ENCODE measurements around the gene DIS3L2. TPM values are rescaled to one million over a fixed set of nuclear protein-coding genes. Genes with fewer than 3 reads are reported as not detected.
"Not testable (repeated sequence)": the region's sequence is repeated elsewhere in the genome, so short reads cannot be mapped to it uniquely, and the experiment has no call there.

The DIS3L2 gene
- polyA plus RNA-seq, 1 experiment = 8.2 TPM

DNA sequence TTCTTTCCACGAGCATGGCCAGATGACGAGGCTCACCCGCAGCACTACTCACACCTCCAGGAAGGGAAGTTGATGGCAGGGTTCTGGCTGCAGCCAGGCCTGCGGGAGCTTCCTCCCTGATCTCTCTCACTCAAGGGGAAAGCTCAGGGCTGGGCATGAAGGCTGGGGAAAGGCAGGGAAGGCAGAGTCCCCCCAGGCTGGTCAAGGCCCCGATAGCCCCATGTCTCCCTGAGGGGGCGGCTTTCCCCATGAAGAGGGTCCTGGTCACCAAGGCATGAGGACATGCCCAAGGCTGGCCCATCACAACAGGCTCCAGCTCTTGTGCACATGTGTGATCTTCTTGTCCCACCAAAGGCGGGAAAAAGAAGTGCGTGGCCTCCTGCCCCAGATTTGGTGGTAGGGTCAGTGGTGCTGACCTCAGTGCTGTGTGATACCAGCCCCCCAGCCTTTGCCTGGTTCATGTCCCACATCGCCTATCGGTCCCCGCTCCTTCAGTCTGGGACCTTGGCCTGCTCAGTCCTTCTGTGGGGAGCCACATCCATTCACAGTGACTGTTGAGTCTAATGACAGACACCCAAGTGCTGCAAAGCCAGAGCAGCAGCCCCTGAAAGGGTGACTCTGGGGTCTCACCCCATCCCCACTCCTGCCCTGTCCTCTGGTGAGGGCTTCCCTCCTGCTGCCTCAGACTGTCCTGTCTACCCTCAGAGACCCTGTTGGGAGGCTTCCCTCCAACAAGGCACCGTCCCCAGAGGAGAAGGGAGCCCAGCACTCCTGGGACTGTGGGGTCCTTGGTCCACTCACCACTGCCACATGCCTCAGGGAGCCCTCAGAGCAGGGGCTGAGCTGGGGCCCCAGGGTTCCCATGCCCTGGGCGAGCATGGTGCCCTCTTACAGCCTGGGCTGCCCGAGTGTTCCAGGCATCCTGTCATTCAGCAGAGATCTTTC, 367.3 kb downstream of the DIS3L2 start:
- no peak overlapping the region for H3K4me3 ChIP-seq (ENCODE audit: low read depth, low read length)
- H3K27me3 ChIP-seq (ENCODE audit: control insufficient read depth, insufficient read depth, low read length) = no peaks in the 10 kb centered on the region
- TF ChIP-seq, protein P1, sequence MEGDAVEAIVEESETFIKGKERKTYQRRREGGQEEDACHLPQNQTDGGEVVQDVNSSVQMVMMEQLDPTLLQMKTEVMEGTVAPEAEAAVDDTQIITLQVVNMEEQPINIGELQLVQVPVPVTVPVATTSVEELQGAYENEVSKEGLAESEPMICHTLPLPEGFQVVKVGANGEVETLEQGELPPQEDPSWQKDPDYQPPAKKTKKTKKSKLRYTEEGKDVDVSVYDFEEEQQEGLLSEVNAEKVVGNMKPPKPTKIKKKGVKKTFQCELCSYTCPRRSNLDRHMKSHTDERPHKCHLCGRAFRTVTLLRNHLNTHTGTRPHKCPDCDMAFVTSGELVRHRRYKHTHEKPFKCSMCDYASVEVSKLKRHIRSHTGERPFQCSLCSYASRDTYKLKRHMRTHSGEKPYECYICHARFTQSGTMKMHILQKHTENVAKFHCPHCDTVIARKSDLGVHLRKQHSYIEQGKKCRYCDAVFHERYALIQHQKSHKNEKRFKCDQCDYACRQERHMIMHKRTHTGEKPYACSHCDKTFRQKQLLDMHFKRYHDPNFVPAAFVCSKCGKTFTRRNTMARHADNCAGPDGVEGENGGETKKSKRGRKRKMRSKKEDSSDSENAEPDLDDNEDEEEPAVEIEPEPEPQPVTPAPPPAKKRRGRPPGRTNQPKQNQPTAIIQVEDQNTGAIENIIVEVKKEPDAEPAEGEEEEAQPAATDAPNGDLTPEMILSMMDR (IDR thresholded peaks at IDR 0.05; ENCODE audit: low read depth, low read length) = no peak
- no peaks in the 10 kb centered on the region; the same call in 1 of the 2 replicates for H3K9me3 ChIP-seq (ENCODE audit: control insufficient read depth, insufficient read depth, low read length)
- POLR2A ChIA-PET = no interaction called here
- H3K27ac ChIP-seq (ENCODE audit: low read depth, low read length) = no peak overlapping the region
- CTCF ChIA-PET = interaction anchor here (0.5 to 5.6 kb wide), 5 partner anchors 23 to 594 kb away, joined by 3 to 67 read pairs (median 5); no protein-coding TSS in a partner anchor
- DNase-seq (ENCODE audit: low read depth, low spot score) = no peak

DNA sequence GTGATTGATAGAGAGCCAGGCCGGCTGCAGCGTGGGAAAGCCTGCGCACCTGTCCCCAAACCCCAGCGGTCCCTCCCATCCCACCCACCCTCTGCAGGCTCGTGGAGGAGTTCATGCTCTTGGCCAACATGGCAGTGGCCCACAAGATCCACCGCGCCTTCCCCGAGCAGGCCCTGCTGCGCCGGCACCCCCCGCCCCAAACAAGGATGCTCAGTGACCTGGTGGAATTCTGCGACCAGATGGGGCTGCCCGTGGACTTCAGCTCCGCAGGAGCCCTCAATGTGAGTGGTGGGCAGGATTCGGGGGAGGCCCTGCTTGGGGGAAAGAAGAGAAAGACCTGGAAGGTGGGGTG, 368.2 kb downstream of the DIS3L2 start:
- no peak for DNase-seq (ENCODE audit: low read depth, low spot score)
- Histone ChIP-seq H3K27me3 (ENCODE audit: control insufficient read depth, insufficient read depth, low read length) (no peaks in the 10 kb centered on the region), H3K27ac (ENCODE audit: low read depth, low read length) (no peak overlapping the region), H3K4me3 (ENCODE audit: low read depth, low read length) (no peak overlapping the region), H3K9me3 (ENCODE audit: control insufficient read depth, insufficient read depth, low read length) (no peaks in the 10 kb centered on the region; the same call in 1 of the 2 replicates)
- ChIA-PET POLR2A (no interaction called here), CTCF (interaction anchor here (1.7 to 5.6 kb wide), 2 partner anchors 407 to 423 kb away, joined by 5 to 67 read pairs; no protein-coding TSS in a partner anchor)
- TF ChIP-seq, protein P1 (IDR thresholded peaks at IDR 0.05; ENCODE audit: low read depth, low read length) = no peak

DNA sequence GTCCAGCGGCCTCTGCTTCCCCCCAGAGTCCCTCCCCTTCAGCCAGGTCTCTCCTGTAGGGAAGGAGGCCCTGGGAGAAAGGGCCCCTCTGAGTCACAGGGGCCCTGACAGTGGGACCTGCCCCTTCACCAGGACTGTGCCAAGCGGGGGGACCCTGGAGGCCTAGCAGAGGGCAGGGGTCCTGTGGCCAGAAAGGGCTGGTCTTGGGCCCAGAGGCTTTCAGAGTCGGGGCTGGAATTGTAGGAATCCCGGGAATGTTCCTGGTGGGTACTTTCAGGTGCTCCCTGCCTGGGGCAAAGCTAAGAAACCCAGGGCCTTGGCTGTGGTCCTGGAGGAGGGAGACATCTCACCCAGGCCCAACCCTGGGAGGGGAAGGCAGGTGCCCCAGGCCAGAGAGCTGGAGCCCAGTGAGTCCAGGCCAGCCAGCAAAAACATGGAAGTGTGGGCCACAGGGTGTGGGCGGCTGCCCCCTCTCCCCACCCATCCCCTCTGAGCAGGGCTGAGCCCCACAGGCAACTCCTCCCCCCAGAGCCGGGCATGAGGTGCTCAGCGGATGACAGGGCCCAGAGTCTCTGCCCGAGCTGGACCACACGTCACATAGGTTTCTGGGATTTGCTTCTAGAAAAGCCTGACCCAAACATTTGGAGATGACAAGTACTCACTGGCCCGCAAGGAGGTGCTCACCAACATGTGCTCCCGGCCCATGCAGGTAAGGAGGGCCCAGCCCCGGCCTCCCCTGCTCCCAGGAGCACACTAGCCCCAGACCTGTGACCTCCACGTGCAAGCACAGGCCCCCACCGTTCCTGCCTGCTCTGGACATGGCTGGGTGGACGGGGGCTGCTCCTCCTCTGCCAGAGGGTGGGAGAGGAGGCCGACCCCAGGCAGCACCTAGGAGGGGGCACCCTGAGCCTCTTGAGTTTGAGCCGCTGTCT, 368.8 kb downstream of the DIS3L2 start:
- POLR2A ChIA-PET = no interaction called here
- CTCF ChIA-PET = interaction anchor here (0.5 to 1.7 kb wide), 2 partner anchors 423 to 1702 kb away, joined by 3 to 5 read pairs; no protein-coding TSS in a partner anchor
- TF ChIP-seq, protein P1 (IDR thresholded peaks at IDR 0.05; ENCODE audit: low read depth, low read length) = no peak

DNA sequence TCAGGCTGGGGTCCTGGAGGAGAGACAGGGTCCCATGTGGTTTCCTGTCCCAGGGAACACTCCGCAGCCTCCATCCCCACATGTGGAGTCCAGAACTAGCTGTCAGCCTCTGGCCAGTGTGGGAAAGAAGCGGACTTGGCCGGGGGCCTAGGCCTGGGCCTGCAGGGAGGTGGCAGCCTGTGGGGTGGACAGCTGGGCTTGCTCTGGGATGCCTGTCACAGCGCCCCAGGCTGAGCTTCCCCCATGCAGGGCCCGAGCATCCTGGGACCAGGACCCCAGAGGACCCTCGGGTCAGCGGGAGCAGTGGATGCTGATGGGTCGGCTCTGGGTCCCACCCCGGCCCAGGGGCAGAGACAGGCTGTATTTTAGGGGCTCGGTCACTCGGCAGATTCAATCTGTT, 369.5 kb downstream of the DIS3L2 start:
- H3K9me3 ChIP-seq (ENCODE audit: control insufficient read depth, insufficient read depth, low read length); H3K4me3 ChIP-seq (ENCODE audit: low read depth, low read length); H3K27me3 ChIP-seq (ENCODE audit: control insufficient read depth, insufficient read depth, low read length); POLR2A ChIA-PET; H3K27ac ChIP-seq (ENCODE audit: low read depth, low read length); DNase-seq (ENCODE audit: low read depth, low spot score): not testable (repeated sequence)
- CTCF ChIA-PET = interaction anchor here (0.5 kb wide), 2 partner anchors 330 to 1703 kb away, joined by 3 read pairs; no protein-coding TSS in a partner anchor

More for the DNA sequence above, 368.8 kb downstream of the DIS3L2 start:
- Histone ChIP-seq H3K9me3 (ENCODE audit: control insufficient read depth, insufficient read depth, low read length) (no peaks in the 10 kb centered on the region; the same call in 1 of the 2 replicates), H3K4me3 (ENCODE audit: low read depth, low read length) (no peak overlapping the region), H3K27me3 (ENCODE audit: control insufficient read depth, insufficient read depth, low read length) (no peaks in the 10 kb centered on the region), H3K27ac (ENCODE audit: low read depth, low read length) (no peak overlapping the region)
- DNase-seq (ENCODE audit: low read depth, low spot score) = no peak

DNA sequence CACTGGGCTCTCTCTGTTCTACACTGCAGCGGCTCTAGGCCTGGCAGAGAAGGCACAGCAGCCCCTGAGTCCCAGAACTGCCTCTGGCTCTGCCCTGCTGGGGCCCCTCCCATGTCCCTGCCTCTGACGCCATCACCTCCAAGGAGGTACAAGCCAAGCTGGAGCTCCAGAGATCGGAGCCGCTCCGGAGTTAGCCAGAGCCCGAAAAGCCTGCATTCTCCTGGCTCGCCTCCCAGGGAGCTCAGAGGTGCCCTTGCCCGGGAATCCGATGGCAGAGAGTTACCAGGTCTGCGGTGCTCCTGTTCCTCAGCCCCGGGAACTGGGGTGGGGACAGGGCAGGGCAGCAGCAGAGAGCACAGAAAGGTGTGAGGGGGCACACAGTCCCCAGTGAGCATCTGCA, 370.1 kb downstream of the DIS3L2 start:
- DNase-seq (ENCODE audit: low read depth, low spot score); H3K9me3 ChIP-seq (ENCODE audit: control insufficient read depth, insufficient read depth, low read length); H3K4me3 ChIP-seq (ENCODE audit: low read depth, low read length); H3K27me3 ChIP-seq (ENCODE audit: control insufficient read depth, insufficient read depth, low read length); H3K27ac ChIP-seq (ENCODE audit: low read depth, low read length); POLR2A ChIA-PET: not testable (repeated sequence)
- CTCF ChIA-PET = interaction anchor here (0.5 kb wide), 1 partner anchor 331 kb away, joined by 3 read pairs; no protein-coding TSS in a partner anchor

DNA sequence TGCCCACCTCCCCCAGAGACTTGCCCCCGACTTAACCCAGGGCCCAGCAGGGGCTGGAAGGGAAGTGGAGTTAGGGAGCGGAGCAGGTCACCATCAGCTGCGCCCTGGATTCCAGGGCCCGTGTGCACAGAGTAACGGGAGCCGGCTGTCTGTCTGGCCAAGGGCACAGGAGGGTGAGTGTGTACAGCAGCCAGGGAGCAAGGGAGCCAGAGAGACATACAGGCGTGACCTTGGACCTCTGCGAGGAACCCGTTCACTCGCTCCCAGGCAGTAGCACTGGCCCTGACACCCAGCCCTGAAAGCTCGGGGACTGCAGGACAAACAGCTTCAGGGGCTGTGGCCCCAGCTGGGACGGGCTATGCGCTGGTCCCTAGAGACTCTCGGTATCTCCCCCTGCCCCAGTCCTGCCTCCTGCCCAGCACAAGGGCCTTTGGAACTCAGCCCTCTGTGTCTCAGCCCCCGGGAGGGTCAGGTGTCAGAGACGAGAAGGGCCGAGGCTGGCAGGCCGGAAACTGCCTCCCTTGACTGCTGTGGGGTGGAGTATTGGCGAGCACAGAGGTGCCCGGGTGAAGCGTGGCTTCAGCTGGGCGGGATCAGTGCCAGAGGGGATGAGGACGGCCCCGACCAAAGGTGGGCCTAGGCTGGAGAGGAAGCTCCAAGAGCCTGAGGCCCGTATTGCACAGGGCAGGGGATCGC, 370.9 kb downstream of the DIS3L2 start:
- POLR2A ChIA-PET; H3K27me3 ChIP-seq (ENCODE audit: control insufficient read depth, insufficient read depth, low read length); CTCF ChIA-PET: not testable (repeated sequence)

More for the DNA sequence above, 370.9 kb downstream of the DIS3L2 start:
- H3K9me3 ChIP-seq (ENCODE audit: control insufficient read depth, insufficient read depth, low read length); H3K4me3 ChIP-seq (ENCODE audit: low read depth, low read length); DNase-seq (ENCODE audit: low read depth, low spot score); H3K27ac ChIP-seq (ENCODE audit: low read depth, low read length): not testable (repeated sequence)

Measured in AG04450 (cell line).